Measurements from ENCODE around the gene ZNF619. TPM values are rescaled to one million over a fixed set of nuclear protein-coding genes. Genes with fewer than 3 reads are reported as not detected.

ZNF619 gene
- polyA plus RNA-seq, 1 of the 3 experiments (the other 2 are of a cell fraction): 1.6 TPM

DNA sequence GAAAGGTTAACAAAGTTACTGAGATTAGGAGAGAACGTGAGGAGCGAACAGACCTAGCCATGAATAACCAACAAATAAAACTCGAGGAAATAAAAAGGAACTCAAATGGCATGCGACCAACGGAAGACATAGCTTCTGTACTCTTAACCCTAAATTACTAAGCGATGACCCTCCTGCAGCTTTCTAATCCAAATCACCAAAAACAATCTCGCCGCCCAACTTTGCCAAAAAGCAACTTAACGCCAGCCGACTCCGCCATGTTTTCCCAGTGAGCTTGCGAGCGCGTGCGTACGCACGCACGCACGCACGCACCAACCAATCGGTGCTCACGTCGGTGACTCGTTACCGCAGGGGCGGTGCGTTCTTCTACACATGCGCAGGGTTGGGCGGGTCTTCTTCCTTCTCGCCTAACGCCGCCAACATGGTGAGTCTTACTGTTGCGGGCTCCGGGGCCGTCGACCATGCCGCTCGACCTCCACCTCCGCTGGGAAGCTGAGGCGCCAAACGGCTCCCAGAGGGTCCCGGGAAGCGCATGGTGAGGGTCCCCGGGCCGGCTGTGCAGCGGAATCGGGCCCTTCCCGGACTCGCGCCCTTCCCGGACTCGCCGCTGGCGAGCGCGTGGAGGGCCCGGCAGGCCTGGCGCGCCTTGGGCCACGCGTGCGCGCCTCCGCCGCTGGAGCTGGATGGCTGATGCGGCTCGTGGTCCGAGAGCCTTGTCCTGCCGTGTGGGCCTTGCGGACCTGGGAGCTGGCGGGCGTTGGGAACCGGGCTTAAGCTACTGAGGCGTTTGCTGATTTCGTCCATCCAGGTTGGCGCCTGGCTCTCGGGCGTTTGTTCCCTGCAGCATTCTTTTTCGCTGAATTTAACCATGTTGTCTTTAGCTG lies 19.7 kb upstream of the ZNF619 start, which contains the start of gene RPL14 (continued):
- TF ChIP-seq REST (IDR thresholded peaks at IDR 0.05; ENCODE audit: low read depth, low read length) (no peak; the same call in 1 of the 2 replicates), SMC3 (IDR thresholded peaks at IDR 0.05; ENCODE audit: low read depth, low read length) (no peak), EP300 (IDR thresholded peaks at IDR 0.05; ENCODE audit: borderline replicate concordance in 1 of 2, low read depth in 1 of 2, low read length in 1 of 2) (no peak), ZBTB33 (IDR thresholded peaks at IDR 0.05; ENCODE audit: borderline replicate concordance, low read depth) (no peak), USF2 (IDR thresholded peaks at IDR 0.05; ENCODE audit: borderline replicate concordance, low read depth, low read length) (no peak), TAF1 (IDR thresholded peaks at IDR 0.05; ENCODE audit: borderline replicate concordance, low read depth, low read length) (peak; percentile 95)
- TF ChIP-seq, protein P1, sequence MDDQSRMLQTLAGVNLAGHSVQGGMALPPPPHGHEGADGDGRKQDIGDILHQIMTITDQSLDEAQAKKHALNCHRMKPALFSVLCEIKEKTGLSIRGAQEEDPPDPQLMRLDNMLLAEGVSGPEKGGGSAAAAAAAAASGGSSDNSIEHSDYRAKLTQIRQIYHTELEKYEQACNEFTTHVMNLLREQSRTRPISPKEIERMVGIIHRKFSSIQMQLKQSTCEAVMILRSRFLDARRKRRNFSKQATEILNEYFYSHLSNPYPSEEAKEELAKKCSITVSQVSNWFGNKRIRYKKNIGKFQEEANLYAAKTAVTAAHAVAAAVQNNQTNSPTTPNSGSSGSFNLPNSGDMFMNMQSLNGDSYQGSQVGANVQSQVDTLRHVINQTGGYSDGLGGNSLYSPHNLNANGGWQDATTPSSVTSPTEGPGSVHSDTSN (IDR thresholded peaks at IDR 0.05): no peak

DNA sequence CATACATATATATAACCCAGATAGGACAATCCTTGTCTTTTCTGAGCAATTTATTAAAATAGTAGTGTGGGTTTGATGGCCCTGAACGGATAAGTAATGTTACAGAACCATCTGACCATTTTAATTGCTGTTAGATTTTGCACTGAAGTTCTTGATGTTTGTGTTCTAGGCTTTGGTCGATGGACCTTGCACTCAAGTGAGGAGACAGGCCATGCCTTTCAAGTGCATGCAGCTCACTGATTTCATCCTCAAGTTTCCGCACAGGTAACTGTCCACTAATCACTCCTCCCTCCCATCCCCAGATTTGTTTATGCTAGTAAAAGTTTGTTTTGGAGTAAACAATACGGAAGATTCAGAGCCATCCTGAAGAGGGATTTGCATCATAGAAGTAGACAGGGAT lies 18.4 kb upstream of the ZNF619 start:
- Histone ChIP-seq H3K27ac (ENCODE audit: low read depth in 2 of 2, low read length in 1 of 2) (no peak overlapping the region), H3K27me3 (ENCODE audit: insufficient read depth) (no peaks in the 10 kb centered on the region), H3K9me3 (no peaks in the 10 kb centered on the region), H3K4me3 (ENCODE audit: low read depth in 2 of 2, low read length in 1 of 2) (peak overlapping the region; percentile 85 to 97; a peak in 3 of 4 replicates), H3K9me2 (no peaks in the 10 kb centered on the region), H3K9ac (peak overlapping the region; percentile 96), H4K20me1 (ENCODE audit: insufficient read depth) (peaks cover 32% of the 10 kb centered on the region), H3K79me2 (ENCODE audit: insufficient read depth) (peaks cover 49% of the 10 kb centered on the region), H3K4me1 (ENCODE audit: control insufficient read depth in 1 of 2, insufficient read depth in 2 of 2, low read depth in 1 of 2, low read length in 1 of 2) (peaks cover 0 to 12% of the 10 kb centered on the region in 2 experiments; a peak in 2 of 4 replicates), H3K36me3 (replicated peaks in 1 of 2; ENCODE audit: control insufficient read depth in 1 of 2, insufficient read depth in 2 of 2, low read length in 1 of 2) (peaks cover 37 to 49% of the 10 kb centered on the region in 2 experiments), H3K4me2 (peak overlapping the region; percentile 97), H2AFZ (ENCODE audit: low read depth) (no peak overlapping the region), H3F3A (replicated peaks; ENCODE audit: insufficient read depth) (peaks cover 23% of the 10 kb centered on the region)
- DNase-seq: no peak
- WGBS (ENCODE audit: low lambda C conversion rate): 63% methylated on average over 4 of the region's 4 CpGs
- ChIA-PET CTCF (interaction anchor here (1.0 kb wide), 1 partner anchor 267 kb away, joined by 3 read pairs; no protein-coding TSS in a partner anchor), POLR2A (interaction anchor here (1.6 to 2.0 kb wide), 2 partner anchors 31 to 66 kb away, joined by 4 to 9 read pairs; partner anchors contain the start of gene ZNF621)
- no peak for TF ChIP-seq EZH2phosphoT487 (IDR thresholded peaks at IDR 0.05; ENCODE audit: borderline replicate concordance, low read depth)
- TF ChIP-seq POLR2AphosphoS5 (IDR thresholded peaks at IDR 0.05; ENCODE audit: low read depth, low read length): no peak
- no peak for TF ChIP-seq CHD2 (IDR thresholded peaks at IDR 0.05; ENCODE audit: low read length, partially characterized antibody)
- TF ChIP-seq, protein P2, sequence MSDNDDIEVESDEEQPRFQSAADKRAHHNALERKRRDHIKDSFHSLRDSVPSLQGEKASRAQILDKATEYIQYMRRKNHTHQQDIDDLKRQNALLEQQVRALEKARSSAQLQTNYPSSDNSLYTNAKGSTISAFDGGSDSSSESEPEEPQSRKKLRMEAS (IDR thresholded peaks at IDR 0.05; ENCODE audit: low read depth): no peak
- no peak for TF ChIP-seq ZBTB33 (IDR thresholded peaks at IDR 0.05; ENCODE audit: borderline replicate concordance, low read depth)
- TF ChIP-seq, protein P1 (IDR thresholded peaks at IDR 0.05): no peak
- TF ChIP-seq JUND (IDR thresholded peaks at IDR 0.05): no peak
- TF ChIP-seq TAF1 (IDR thresholded peaks at IDR 0.05; ENCODE audit: borderline replicate concordance, low read depth, low read length): no peak
- no peak for TF ChIP-seq SMC3 (IDR thresholded peaks at IDR 0.05; ENCODE audit: low read depth, low read length)
- TF ChIP-seq FOXJ3 (CRISPR knock-in tag; IDR thresholded peaks at IDR 0.05): no peak
